NCI-H2196 (cell line): ENCODE data around the gene TFDP1.

Experiments used
- DNase-seq: peaks from one replicate; lab custom pipeline; 2025; ENCODE audit not compliant: unreplicated experiment; lab: John Stamatoyannopoulos, UW

TFDP1 gene

DNA sequence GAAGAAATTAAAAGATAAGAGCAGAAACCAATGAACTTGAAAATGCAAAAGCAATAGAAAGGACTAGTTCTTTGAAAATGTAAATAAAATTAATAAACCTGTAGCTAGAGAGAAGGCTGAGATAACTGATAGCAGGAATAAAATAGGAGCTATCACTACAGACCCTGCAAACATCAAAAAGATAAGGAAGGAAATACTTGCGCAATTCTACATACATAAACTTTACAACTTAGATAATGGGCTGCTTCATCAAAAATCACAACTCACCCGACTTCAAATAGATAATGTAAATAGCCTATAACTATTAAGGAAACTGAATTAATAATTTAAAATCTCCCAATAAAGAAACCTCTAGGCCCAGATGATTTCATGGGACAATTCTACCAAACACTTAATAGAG is 77.0 kb downstream of the TFDP1 start:
- DNase-seq: no peak

DNA sequence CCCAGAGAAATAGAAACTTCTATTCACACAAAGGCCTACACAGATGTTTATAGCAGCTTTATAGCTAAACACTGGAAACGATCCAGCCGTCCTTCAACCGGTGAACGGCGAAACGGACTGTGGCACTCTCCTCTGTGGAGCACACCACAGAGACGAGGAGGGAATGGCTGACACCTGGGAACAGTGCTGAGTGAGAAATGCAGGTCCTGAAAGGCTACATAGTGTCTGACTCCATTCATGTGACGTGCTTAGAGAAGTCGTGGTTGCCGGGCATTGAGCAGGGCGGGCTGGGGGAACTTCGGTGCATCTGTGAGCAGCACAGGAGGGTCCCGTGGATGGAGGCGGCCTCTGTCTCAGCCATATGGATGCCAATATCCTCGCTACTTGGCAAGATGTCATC is 79.4 kb downstream of the TFDP1 start:
- no peak for DNase-seq

DNA sequence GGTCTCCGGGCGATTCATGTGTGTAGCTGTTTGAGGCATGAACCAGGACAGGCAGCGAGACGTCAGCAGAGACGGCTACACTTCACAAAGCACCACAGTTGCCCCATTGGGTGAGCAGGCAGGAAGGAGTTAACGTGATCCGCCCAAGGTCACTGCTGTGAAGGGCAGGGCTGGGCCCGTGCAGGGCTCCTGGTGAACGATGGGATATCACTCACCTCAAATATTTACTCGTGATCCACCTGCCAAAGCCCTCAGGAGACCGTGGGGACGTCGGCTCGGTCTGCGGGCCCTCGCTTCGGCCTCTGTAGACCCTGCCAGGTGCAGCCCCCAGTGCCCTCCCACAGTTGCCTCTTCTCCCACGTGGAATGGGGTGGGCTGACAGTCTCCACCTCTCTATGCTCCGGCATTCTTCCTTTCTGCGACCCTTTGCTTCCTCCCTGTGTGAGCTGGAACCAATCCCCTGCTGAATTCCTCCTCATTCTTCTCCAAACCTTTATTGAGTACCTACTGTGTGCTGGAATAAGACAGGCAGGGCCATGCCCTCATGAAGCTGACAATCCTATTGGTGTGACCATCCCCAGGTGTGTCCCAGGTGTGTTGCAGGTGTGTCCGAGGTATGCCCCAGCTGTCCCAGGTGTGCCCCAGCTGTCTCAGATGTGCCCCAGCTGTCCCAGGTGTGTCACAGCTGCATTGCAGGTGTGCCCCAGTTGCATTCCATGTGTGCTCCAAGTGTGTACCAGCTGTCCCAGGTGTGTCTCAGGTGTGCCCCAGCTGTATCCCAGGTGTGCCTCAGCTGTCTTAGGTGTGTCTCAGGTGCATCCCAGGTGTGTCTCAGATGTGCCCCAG is 80.4 kb downstream of the TFDP1 start:
- no peak for DNase-seq

DNA sequence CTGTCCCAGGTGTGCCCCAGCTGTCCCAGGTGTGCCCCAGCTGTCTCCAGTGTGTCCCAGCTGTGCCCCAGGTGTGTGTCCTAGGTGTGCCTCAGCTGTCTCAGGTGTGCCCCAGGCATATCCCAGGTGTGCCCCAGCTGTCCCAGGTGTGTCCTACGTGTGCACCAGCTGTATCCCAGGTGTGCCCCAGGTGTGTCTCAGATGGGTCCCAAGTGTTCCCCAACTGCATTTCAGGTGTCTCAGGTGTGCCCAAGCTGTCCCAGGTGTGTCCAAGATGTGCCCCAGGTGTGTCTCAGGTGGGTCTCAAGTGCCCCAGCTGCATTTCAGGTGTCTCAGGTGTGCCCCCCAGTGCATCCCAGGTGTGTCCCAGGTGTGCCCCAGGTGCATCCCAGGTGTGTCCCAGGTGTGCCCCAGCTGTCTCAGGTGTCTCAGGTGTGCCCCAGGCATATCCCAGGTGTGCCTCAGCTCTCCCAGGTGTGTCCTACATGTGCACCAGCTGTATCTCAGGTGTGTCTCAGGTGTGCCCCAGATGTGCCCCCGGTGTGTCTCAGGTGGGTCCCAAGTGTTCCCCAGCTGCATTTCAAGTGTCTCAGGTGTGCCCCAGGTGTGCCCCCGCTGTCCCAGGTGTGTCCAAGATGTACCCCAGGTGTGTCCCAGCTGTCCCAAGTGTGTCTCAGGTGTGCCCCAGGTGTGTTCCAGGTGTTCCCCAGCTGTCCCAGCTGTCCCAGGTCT is 81.2 kb downstream of the TFDP1 start:
- DNase-seq: no peak

DNA sequence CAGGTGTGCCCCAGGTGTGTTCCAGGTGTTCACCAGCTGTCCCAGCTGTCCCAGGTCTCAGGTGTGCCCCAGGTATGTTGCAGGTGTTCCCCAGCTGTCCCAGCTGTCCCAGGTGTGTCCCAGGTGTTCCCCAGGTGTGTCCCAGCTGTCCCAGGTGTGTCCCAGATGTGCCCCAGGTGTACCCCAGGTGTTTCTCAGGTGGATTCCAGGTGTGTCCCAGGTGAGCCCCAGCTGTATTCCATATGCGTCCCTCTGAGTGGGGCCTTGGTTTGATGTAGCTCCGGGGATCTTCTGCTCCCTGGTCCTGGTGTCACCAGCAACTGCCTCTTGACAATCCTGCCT is 81.7 kb downstream of the TFDP1 start:
- DNase-seq: no peak

DNA sequence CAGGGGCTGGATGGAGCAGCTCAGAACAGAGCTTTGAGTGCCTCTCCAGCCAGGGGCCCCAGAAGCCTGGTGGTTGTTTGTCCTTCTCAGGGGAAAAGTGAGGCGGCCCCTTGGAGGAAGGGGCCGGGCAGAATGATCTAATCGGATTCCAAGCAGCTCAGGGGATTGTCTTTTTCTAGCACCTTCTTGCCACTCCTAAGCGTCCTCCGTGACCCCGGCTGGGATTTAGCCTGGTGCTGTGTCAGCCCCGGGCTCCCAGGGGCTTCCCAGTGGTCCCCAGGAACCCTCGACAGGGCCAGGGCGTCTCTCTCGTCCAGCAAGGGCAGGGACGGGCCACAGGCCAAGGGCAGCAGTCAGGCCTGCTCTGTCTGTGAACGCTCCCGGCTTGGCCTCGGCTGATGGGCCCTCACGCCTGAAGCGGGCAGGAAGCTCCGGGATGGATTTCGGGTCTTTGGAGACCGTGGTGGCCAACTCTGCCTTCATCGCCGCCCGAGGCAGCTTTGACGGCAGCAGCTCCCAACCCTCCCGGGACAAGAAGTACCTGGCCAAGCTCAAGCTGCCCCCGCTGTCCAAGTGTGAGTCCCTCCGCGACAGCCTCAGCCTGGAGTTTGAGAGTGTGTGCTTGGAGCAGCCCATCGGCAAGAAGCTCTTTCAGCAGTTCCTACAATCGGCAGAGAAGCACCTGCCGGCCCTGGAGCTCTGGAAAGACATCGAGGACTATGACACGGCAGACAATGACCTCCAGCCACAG is 82.6 kb downstream of the TFDP1 start, which contains the start of gene GRK1:
GRK1 (plus strand) TSS at position 269 of the 751 bp plus-strand sequence; CDS start at position 437, 168 bp downstream.
- no peak for DNase-seq

DNA sequence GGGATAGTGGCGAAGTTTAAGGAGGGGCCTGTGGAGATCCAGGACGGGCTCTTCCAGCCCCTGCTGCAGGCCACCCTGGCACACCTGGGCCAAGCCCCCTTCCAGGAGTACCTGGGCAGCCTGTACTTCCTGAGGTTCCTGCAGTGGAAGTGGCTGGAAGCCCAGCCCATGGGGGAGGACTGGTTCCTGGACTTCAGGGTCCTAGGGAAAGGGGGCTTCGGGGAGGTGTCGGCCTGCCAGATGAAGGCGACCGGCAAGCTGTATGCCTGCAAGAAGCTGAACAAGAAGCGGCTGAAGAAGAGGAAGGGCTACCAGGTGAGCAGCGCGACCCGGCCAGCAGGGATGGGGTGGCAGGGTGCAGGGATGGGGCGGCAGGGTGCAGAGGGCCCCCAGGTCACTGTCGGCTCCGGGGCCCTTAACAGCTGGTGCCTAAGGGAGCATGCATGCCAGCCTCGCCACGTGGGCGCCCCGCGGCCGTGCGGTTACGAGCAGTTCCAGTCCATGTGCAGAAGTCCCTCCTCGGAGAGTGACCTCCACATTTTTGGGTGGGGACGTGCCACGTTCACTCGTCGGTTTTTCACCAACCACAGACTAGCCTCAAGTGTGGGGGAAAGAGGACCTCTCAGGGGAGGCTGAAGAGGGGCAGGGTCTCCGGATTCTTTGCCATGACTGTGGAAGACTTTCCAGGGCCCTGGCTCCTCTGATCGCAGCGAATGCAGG is 83.4 kb downstream of the TFDP1 start:
- DNase-seq: no peak

DNA sequence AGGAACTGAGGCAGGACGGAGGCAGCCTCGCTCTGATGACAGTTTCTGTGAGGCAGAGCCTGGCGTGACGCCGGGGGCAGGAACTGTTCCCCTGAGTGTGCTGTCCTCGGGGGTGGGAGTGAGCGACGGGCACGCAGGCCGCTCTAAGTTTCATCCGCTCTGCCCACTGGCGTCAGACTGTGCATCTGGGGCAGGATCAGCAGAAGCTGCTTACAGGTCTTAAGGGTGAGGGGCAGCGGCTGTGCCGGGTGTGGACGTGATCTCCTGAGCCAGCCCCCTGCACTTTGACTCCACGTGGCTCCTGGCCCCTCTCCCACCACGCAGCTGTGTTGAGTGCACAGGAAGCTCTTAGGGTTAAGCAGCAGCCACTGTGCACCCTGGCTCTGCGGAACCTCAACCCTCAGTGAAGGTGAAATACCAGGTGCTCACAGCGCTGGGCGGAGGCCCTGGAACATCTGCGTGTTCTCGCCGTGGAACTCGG is 84.0 kb downstream of the TFDP1 start:
- DNase-seq: no peak

DNA sequence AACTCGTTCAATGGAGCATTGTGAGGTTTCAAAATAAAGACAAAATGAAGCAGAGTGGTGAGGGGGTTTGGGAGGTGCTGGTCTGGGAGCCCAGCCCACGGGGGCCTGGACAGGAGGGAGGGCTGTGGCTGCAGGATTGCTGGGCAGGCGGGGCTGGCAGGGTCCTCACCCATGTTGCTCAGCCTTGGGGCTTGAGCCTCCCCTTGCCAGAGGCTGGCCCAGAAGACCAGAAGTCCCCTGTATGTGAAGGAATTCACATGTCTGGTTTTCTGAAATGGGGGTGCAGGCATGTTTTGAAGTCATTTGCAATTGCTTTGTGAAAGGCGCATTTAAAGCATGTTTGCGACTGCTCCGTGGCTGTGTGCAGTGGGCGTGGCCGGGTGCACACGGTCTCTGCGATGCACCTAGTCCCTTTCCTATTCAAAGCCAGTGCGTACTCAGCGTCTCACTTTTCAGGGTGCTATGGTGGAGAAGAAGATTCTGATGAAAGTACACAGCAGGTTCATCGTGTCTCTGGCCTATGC is 84.7 kb downstream of the TFDP1 start:
- no peak for DNase-seq

DNA sequence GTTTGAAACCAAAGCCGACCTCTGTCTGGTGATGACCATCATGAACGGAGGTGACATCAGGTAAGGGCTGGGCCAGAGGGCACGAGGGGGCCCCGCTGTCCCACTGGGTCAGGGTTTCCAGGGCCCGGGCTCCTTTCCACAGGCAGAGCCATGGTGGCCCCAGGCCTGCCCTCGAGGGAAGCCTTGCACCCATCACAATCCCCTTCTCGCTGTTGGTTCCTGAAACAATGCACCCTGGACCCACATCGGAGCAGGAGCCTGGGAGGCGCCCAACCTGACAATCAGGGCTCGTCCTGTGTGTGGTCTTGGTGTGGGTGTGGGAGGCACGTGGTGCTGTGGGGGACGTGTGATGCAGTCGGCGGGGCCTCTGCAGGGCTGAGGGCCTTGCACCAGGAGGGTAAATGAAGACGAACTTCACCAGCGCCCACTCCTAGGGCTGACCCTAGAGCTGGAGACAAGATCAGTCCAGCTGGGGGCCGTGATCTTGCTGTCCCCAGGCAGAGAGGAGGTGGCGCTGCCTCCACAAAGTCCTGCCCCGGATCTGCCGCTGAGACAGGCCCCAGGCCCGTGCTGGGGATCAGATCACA is 85.3 kb downstream of the TFDP1 start:
- DNase-seq: no peak

DNA sequence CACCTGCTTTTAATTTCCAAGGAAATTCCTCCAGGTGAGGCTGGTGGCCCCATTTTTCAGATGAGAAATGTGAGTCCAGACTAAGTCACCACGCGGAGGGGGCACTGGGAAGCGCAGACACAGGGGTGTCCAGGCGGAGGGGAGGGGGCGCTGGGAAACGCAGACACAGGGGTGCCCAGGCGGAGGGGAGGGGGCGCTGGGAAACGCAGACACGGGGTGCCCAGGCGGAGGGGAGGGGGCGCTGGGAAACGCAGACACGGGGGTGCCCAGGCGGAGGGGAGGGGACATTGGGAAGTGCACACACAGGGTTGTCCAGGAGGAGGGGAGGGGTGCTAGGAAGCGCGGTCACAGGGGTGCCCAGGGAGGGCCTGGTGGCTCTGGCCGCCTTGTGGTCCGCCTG is 86.0 kb downstream of the TFDP1 start:
- no peak for DNase-seq

DNA sequence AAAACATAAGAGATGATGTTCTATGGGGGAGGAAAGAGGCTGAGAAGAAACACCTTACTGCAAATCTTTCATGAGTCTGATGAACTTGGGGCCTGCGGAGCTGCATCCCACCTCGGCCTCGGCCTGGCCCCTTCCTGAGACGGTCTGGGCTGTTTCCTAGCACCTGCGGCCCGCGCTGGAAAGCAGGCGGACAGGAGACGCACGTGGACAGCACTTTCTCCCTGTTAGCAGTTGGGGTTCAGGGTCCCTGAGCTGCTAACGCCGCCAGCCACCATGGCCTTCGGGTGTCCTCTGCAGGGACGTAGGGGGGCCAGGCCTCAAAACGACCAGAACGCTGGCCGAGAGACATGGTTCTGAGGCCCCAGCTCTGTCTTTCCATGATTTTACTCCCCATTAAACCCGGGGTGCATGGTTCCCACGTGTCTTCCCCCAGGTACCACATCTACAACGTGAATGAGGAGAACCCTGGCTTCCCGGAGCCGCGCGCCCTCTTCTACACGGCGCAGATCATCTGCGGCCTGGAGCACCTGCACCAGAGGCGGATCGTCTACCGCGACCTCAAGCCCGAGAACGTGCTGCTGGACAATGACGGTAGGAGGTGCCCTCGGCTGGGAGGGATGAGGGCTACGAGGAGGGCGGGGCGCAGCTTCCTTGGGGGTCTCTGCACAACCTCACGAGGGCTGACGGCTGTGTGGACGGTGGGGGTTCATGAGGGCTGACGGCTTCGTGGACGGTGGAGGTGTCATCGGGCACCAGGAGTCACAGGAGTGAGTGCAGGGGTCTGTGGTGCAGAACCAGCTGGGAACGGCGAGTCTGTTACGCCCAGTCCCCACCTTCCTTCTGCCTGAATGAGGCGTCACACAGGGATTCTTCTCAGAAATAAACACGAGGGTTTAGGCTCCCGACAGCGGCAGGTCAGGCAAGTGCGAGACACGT is 86.8 kb downstream of the TFDP1 start:
- no peak for DNase-seq

DNA sequence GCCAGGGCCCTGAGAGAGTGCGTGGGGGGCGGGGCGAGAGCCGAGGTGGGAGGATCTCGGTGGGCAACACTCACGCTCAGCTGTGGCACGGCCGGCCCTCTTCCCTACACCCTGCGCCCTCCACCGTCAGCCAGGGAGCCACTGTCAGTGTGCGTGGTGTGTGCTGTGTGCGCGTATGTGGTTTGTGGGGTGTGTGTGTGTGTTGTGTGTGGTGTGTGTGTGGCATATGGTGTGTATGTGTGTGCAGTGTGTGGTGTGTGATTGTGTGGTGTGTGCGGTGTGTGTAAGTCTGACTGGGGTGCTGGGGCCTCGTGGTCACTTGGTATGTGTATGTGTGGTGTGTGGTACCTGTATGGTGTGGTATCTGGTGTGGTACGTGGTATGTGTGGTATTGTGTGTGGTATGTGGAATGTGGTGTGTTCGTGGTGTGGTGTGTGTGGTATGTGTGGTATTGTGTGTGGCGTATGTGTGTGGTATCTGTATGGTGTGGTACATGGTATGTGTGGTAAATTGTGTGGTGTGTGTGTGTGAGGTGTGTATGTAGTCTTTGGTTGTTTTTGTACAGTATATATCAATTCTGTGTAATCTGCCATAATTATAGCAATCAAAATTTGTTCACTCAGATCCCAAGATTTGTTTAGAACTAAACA is 87.6 kb downstream of the TFDP1 start:
- DNase-seq: no peak
